Left kidney (tissue), 2 donors: ENCODE data around the gene TMEM109. TPM values are rescaled to one million over a fixed set of nuclear protein-coding genes. Genes with fewer than 3 reads are reported as not detected.

Source experiments
- DNase-seq: peaks from one replicate; pipeline ENCODE4 v3.0.0-alpha.2; 2013
- polyA plus RNA-seq: library from polyadenylated mRNA; unstranded; fragments of 120-200 nt; gene quantifications from one replicate; pipeline ENCODE4 v1.2.1, GENCODE V29; 2013; ENCODE audit not compliant: insufficient read length

The TMEM109 gene
- polyA plus RNA-seq, 1 donor: 76.0 TPM

GRCh38 chr11:60924906-60925853, 11.2 kb downstream of the TMEM109 start:
- DNase-seq: no peak

GRCh38 chr11:60925868-60926267, 11.9 kb downstream of the TMEM109 start:
- no peak for DNase-seq

- DNase-seq: no peak
Observed at GRCh38 chr11:60926500-60926899, 12.5 kb downstream of the TMEM109 start.

- DNase-seq: no peak
Observed at GRCh38 chr11:60927061-60927592, 13.2 kb downstream of the TMEM109 start.

- DNase-seq: no peak
Observed at GRCh38 chr11:60927600-60927999, 13.6 kb downstream of the TMEM109 start.

- no peak for DNase-seq
Observed at GRCh38 chr11:60928563-60929001, 14.6 kb downstream of the TMEM109 start.

GRCh38 chr11:60929764-60930163, 15.8 kb downstream of the TMEM109 start:
- no peak for DNase-seq

GRCh38 chr11:60930394-60930793, 16.4 kb downstream of the TMEM109 start:
- no peak for DNase-seq

GRCh38 chr11:60931917-60932316, 18.0 kb downstream of the TMEM109 start:
- no peak for DNase-seq

- no peak for DNase-seq
Observed at GRCh38 chr11:60932605-60933356, 18.8 kb downstream of the TMEM109 start.

- DNase-seq: no peak
Observed at GRCh38 chr11:60933416-60934123, 19.6 kb downstream of the TMEM109 start.

GRCh38 chr11:60934124-60934789, 20.3 kb downstream of the TMEM109 start:
- no peak for DNase-seq

- DNase-seq: no peak
Observed at GRCh38 chr11:60934790-60935605, 21.0 kb downstream of the TMEM109 start.

- DNase-seq: no peak
Observed at GRCh38 chr11:60935676-60936442, 21.9 kb downstream of the TMEM109 start.

GRCh38 chr11:60936467-60937143, 22.6 kb downstream of the TMEM109 start:
- DNase-seq: no peak

- no peak for DNase-seq
Observed at GRCh38 chr11:60937144-60937527, 23.2 kb downstream of the TMEM109 start.

GRCh38 chr11:60937811-60938210, 23.9 kb downstream of the TMEM109 start:
- DNase-seq: no peak

- DNase-seq: no peak
Observed at GRCh38 chr11:60938500-60938899, 24.5 kb downstream of the TMEM109 start.

- no peak for DNase-seq
Observed at GRCh38 chr11:60939301-60939700, 25.3 kb downstream of the TMEM109 start.
